Astrocyte of the spinal cord (primary cell): ENCODE data around the gene MDGA2.
"Not testable (repeated sequence)": the region's sequence is repeated elsewhere in the genome, so short reads cannot be mapped to it uniquely, and the experiment has no call there.

ENCODE experiments used
- DNase-seq: peaks from one replicate; pipeline ENCODE4 v3.0.0; 2011; ENCODE audit warnings: low read depth, low spot score
- H3K4me3 ChIP-seq: 2 replicates; pipeline ENCODE4 v1.5.1; 2011; ENCODE audit warnings: low read depth, mild to moderate bottlenecking, low read length, moderate library complexity
- CTCF ChIP-seq: IDR thresholded peaks from 2 replicates; pipeline ENCODE4 v1.5.1; 2012; ENCODE audit warnings: low read depth, mild to moderate bottlenecking, low read length, inconsistent platforms
- in situ Hi-C: cut with HindIII; loops from 2 replicates; pipeline ENCODE4 v1.10.0; 2017; ENCODE audit warnings: low sequenced_read_pairs

MDGA2 gene

GRCh38 chr14:46920542-46920941, 754.9 kb downstream of the MDGA2 start:
- DNase-seq = no peak
- no peak for TF ChIP-seq CTCF
- H3K4me3 ChIP-seq = no peak overlapping the region
- in situ Hi-C loops = no loop called here

GRCh38 chr14:46915539-46915938, 759.9 kb downstream of the MDGA2 start:
- DNase-seq, H3K4me3 ChIP-seq, in situ Hi-C loops: not testable (repeated sequence)

- in situ Hi-C loops = no loop called here
- no peak for TF ChIP-seq CTCF
- no peak overlapping the region for H3K4me3 ChIP-seq
- DNase-seq = no peak
Observed at GRCh38 chr14:46902837-46903236, 772.6 kb downstream of the MDGA2 start.

- no peak overlapping the region for H3K4me3 ChIP-seq
- in situ Hi-C loops = no loop called here
- TF ChIP-seq CTCF = no peak
- no peak for DNase-seq
Observed at GRCh38 chr14:46894476-46894875, 780.9 kb downstream of the MDGA2 start.

- TF ChIP-seq CTCF = no peak
- in situ Hi-C loops = no loop called here
- no peak overlapping the region for H3K4me3 ChIP-seq
- no peak for DNase-seq
Observed at GRCh38 chr14:46887144-46887543, 788.3 kb downstream of the MDGA2 start.

- in situ Hi-C loops = no loop called here
- no peak for DNase-seq
- TF ChIP-seq CTCF = no peak
- no peak overlapping the region for H3K4me3 ChIP-seq
Observed at GRCh38 chr14:46885566-46885965, 789.8 kb downstream of the MDGA2 start.

- in situ Hi-C loops = no loop called here
- TF ChIP-seq CTCF = no peak
- H3K4me3 ChIP-seq = no peak overlapping the region
- no peak for DNase-seq
Observed at GRCh38 chr14:46861753-46862152, 813.7 kb downstream of the MDGA2 start.
